HFFc6 (cell line): ENCODE results near the gene LUZP4. TPM values are rescaled to one million over a fixed set of nuclear protein-coding genes. Genes with fewer than 3 reads are reported as not detected.

Source experiments
- DNase-seq: peaks from one replicate; pipeline ENCODE4 v3.0.0-alpha.2; 2018
- H3K27ac Mint-ChIP-seq: 2 replicates; pipeline ENCODE4 v1.8.0; 2020; ENCODE audit warnings: mild to moderate bottlenecking, mixed read lengths
- H3K27me3 Mint-ChIP-seq: 2 replicates; pipeline ENCODE4 v1.8.0; 2021; ENCODE audit warnings: mild to moderate bottlenecking, moderate library complexity, mixed read lengths; ENCODE audit not compliant: insufficient read depth
- H3K36me3 Mint-ChIP-seq: 2 replicates; pipeline ENCODE4 v1.8.0; 2021; ENCODE audit warnings: low read depth, mixed read lengths
- H3K4me1 Mint-ChIP-seq: 2 replicates; pipeline ENCODE4 v1.8.0; 2020; ENCODE audit warnings: low read depth, mixed read lengths
- H3K4me3 Mint-ChIP-seq: 2 replicates; pipeline ENCODE4 v1.8.0; 2020; ENCODE audit warnings: mild to moderate bottlenecking, moderate library complexity, mixed read lengths
- H3K9me3 Mint-ChIP-seq: 2 replicates; pipeline ENCODE4 v1.8.0; 2020; ENCODE audit warnings: mild to moderate bottlenecking, mixed read lengths
- CTCF ChIP-seq: fragments of 200-600 bp; sonication (generic); IDR thresholded peaks from 2 replicates; pipeline ENCODE4 v1.5.0; 2021; ENCODE audit warnings: antibody characterized with exemption, mild to moderate bottlenecking
- total RNA-seq, 6 experiments: library from RNA; stranded (reverse); fragmentation: NEBNext Ultra II Directional; extraction: Animal tissue kit (Norgen Biotek cat#: 25700); gene quantifications; 2 replicates in 1 of 6; 3 replicates in 5 of 6; pipeline ENCODE4 v1.2.3, GENCODE V29; 2021

Gene LUZP4
- total RNA-seq, 6 experiments from 2014 or later: not detected

GRCh38 chrX:115259238-115259875, 30.2 kb upstream of the LUZP4 start:
- Mint-ChIP-seq H3K4me1 (peaks cover 23% of the 10 kb centered on the region), H3K9me3 (no peaks in the 10 kb centered on the region), H3K4me3 (peak overlapping the region; percentile 73), H3K27ac (0 out of 2 replicates have a peak overlapping the region, but pooled peaks have one; percentile 30), H3K27me3 (peaks cover 9% of the 10 kb centered on the region), H3K36me3 (no peaks in the 10 kb centered on the region)
- peak; percentile 5 for DNase-seq
- TF ChIP-seq CTCF: no peak

GRCh38 chrX:115260330-115260729, 29.2 kb upstream of the LUZP4 start:
- no peaks in the 10 kb centered on the region for H3K9me3 Mint-ChIP-seq
- H3K27ac Mint-ChIP-seq: peak overlapping the region; percentile 56; the same call in 1 of the 2 replicates
- H3K36me3 Mint-ChIP-seq: no peaks in the 10 kb centered on the region
- TF ChIP-seq CTCF: no peak
- peaks cover 9% of the 10 kb centered on the region for H3K27me3 Mint-ChIP-seq
- H3K4me3 Mint-ChIP-seq: peak overlapping the region; percentile 73
- H3K4me1 Mint-ChIP-seq: peaks cover 23% of the 10 kb centered on the region
- peak; percentile 30 for DNase-seq

- no peak overlapping the region for H3K4me3 Mint-ChIP-seq
- DNase-seq: no peak
- H3K36me3 Mint-ChIP-seq: no peaks in the 10 kb centered on the region
- H3K27ac Mint-ChIP-seq: no peak overlapping the region
- peaks cover 9% of the 10 kb centered on the region for H3K27me3 Mint-ChIP-seq
- no peaks in the 10 kb centered on the region for H3K9me3 Mint-ChIP-seq
- peaks cover 23% of the 10 kb centered on the region for H3K4me1 Mint-ChIP-seq
- TF ChIP-seq CTCF: no peak
Measured at GRCh38 chrX:115261148-115261547, 28.4 kb upstream of the LUZP4 start.

- Mint-ChIP-seq H3K27ac (no peak overlapping the region), H3K4me1 (peaks cover 15% of the 10 kb centered on the region), H3K27me3 (peaks cover 9% of the 10 kb centered on the region), H3K9me3 (no peaks in the 10 kb centered on the region), H3K36me3 (no peaks in the 10 kb centered on the region), H3K4me3 (no peak overlapping the region)
- no peak for DNase-seq
- no peak for TF ChIP-seq CTCF
Measured at GRCh38 chrX:115264009-115264408, 25.5 kb upstream of the LUZP4 start.

GRCh38 chrX:115266300-115266699, 23.2 kb upstream of the LUZP4 start:
- Mint-ChIP-seq H3K36me3 (no peaks in the 10 kb centered on the region), H3K4me3 (no peak overlapping the region), H3K4me1 (no peaks in the 10 kb centered on the region), H3K27me3 (peaks cover 8% of the 10 kb centered on the region), H3K27ac (no peak overlapping the region), H3K9me3 (no peaks in the 10 kb centered on the region)
- no peak for DNase-seq
- no peak for TF ChIP-seq CTCF
